Activated naive CD4-positive, alpha-beta T cell treated with anti-CD3 and anti-CD28 coated beads, Interleukin-2, amount 10 ng/mL, durations not matched to agents 7 days and 5 days (primary cell): Measurements from ENCODE around the gene UNC79.

ENCODE experiments used
- CTCF ChIA-PET: fragments of 350-600 bp; sonication (Branson Sonifier 250); formaldehyde crosslinking; loops from one replicate; lab custom pipeline; 2021; ENCODE audit warnings: antibody characterized with exemption; lab: Charles Lee
- DNase-seq: peaks from one replicate; pipeline ENCODE4 v3.0.0-alpha.2; 2020
- H3K27ac Mint-ChIP-seq: one replicate; pipeline ENCODE4 v1.8.0; 2021; ENCODE audit warnings: mild to moderate bottlenecking, moderate library complexity, mixed read lengths
- H3K27me3 Mint-ChIP-seq: one replicate; pipeline ENCODE4 v1.8.0; 2021; ENCODE audit warnings: mild to moderate bottlenecking, mixed read lengths
- H3K36me3 Mint-ChIP-seq: one replicate; pipeline ENCODE4 v1.8.0; 2021; ENCODE audit warnings: mixed read lengths
- H3K4me1 Mint-ChIP-seq: one replicate; pipeline ENCODE4 v1.8.0; 2021; ENCODE audit warnings: mixed read lengths
- H3K4me3 Mint-ChIP-seq: one replicate; pipeline ENCODE4 v1.8.0; 2021; ENCODE audit warnings: mild to moderate bottlenecking, moderate library complexity, mixed read lengths
- H3K9me3 Mint-ChIP-seq: one replicate; pipeline ENCODE4 v1.8.0; 2021; ENCODE audit warnings: mixed read lengths

Gene UNC79

GRCh38 chr14:93717668-93718320, 287.1 kb downstream of the UNC79 start:
- Mint-ChIP-seq H3K27ac (no peak overlapping the region), H3K9me3 (peaks cover 2% of the 10 kb centered on the region), H3K36me3 (no peaks in the 10 kb centered on the region), H3K27me3 (peaks cover 5% of the 10 kb centered on the region), H3K4me3 (no peak overlapping the region), H3K4me1 (no peaks in the 10 kb centered on the region)
- no peak for DNase-seq
- CTCF ChIA-PET, result no interaction called here

- Mint-ChIP-seq H3K27ac (no peak overlapping the region), H3K27me3 (no peaks in the 10 kb centered on the region), H3K4me1 (no peaks in the 10 kb centered on the region), H3K36me3 (no peaks in the 10 kb centered on the region), H3K4me3 (no peak overlapping the region), H3K9me3 (peaks cover 2% of the 10 kb centered on the region)
- no peak for DNase-seq
- CTCF ChIA-PET, result no interaction called here
These were observed 288.5 kb downstream of the UNC79 start for GRCh38 chr14:93719256-93719655.

DNA sequence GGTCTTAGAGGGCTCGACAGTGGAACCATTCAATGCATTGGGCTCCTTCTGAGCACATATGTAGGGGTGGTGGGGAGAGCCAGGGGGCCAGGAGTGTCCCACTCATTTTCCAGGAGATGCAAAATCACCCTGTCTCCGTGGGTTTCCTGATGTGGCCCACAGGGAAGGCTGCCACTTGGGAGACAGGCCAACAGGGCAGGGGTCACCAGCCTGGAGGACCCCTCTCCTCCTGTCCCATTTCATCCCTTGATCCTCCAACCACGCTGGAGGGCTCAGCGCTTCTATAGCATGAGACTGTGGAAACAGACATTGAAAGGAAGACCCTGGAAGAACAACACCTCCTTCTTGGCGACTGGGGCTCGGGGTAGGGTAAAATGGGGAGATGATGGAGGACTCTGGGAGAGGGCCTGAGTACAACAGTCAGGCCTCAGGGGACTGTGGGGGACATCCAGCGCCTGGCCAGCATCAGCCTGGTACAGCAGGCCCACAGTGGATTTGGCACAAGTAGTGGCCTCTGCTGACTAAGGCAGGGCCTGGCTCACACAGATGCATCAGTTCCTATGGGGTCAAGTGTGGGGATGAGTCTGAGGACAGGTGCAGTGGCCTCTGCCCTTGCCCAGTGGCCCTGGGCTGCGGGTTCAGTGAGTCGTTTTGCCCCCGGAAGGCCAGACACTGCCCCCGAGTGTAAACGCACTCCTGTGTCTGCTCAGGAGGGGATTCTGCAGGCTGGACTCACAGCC, 289.5 kb downstream of the UNC79 start:
- no peak overlapping the region for H3K27ac Mint-ChIP-seq
- CTCF ChIA-PET, result no interaction called here
- no peaks in the 10 kb centered on the region for H3K27me3 Mint-ChIP-seq
- DNase-seq, result no peak
- H3K9me3 Mint-ChIP-seq, result peaks cover 2% of the 10 kb centered on the region
- no peaks in the 10 kb centered on the region for H3K4me1 Mint-ChIP-seq
- no peak overlapping the region for H3K4me3 Mint-ChIP-seq
- no peaks in the 10 kb centered on the region for H3K36me3 Mint-ChIP-seq

DNA sequence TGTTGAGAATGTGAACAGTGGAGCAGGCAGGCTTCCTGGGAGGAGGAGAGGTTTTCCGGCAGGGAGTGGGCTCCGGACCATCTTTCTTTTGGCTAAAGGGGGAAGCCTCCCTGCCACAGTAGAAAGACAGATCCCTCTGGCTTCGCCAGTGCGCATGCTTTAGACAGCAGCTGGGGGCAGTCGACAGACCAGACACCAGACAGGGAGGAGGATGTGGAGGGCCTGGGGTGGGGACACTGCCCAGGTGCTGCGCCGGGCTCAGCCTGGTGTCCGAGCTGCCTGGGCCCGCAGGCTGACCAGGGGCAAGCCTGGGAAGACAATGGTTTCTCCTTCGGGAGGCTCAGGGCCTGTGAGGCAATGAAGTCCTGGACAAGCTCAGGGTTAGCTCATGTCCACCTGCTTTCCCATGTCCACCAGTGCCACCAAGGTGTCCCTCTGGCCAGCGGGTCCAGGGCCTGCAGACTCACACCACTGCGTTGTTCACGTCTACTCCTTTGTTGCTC, 290.3 kb downstream of the UNC79 start:
- Mint-ChIP-seq H3K27ac (no peak overlapping the region), H3K27me3 (no peaks in the 10 kb centered on the region), H3K36me3 (no peaks in the 10 kb centered on the region), H3K4me1 (no peaks in the 10 kb centered on the region), H3K9me3 (peaks cover 2% of the 10 kb centered on the region), H3K4me3 (no peak overlapping the region)
- CTCF ChIA-PET, result no interaction called here
- DNase-seq, result no peak

- CTCF ChIA-PET, result no interaction called here
- no peak overlapping the region for H3K4me3 Mint-ChIP-seq
- H3K27ac Mint-ChIP-seq, result no peak overlapping the region
- H3K36me3 Mint-ChIP-seq, result no peaks in the 10 kb centered on the region
- no peak for DNase-seq
- no peaks in the 10 kb centered on the region for H3K4me1 Mint-ChIP-seq
- H3K9me3 Mint-ChIP-seq, result peaks cover 2% of the 10 kb centered on the region
- H3K27me3 Mint-ChIP-seq, result no peaks in the 10 kb centered on the region
These were observed 292.3 kb downstream of the UNC79 start for GRCh38 chr14:93723001-93723400.

DNA sequence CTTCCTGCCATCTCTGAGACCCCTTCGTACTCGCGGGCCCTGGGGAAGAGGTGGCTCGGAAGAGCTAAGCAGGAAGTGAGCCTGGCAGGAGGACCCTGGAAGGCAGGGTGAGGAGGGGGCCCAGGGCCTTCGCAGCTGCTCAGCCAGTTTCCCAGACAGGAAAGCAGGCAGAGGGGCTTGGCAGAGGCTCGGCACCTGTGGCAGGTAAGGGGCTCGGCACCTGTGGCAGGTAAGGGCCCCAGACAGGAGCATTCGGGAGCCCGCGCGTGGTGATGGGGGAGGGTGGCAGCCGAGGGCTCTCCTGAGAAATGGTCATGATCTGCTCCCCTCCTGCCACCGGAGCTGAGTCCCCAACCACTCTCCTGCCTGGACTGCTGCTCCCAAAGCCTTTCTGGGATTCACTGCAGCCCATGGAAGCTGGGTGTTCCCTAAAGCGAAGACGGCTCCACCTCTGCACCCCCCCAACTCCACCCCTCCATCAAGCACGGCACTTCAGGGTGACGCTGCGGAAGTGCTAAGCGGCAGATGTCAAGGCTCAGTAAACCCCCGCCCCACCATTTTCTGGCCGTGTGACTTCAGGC, 294.4 kb downstream of the UNC79 start:
- H3K4me3 Mint-ChIP-seq, result no peak overlapping the region
- peaks cover 4% of the 10 kb centered on the region for H3K27me3 Mint-ChIP-seq
- DNase-seq, result no peak
- H3K27ac Mint-ChIP-seq, result no peak overlapping the region
- no peaks in the 10 kb centered on the region for H3K36me3 Mint-ChIP-seq
- CTCF ChIA-PET, result no interaction called here
- no peaks in the 10 kb centered on the region for H3K4me1 Mint-ChIP-seq
- H3K9me3 Mint-ChIP-seq, result peaks cover 2% of the 10 kb centered on the region

DNA sequence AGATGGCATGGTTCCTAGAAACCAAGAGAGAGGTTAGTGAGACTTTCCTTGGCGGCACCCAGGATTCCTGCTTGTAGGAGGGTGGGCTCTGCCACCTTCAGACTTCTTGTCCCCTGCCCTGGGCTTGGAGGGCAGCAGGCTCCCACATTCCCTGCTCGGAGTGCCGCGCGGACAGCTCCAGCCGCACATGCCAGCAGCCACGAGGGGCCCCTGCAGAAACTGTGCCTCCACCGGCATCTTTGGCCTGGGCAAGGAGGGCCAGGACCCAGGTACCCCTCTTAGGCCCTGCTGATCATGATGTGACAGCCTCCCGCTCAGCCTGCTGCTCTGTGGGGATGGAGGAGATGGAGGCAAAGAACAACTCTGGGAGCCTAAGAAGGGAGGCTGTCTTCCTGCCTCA, 295.3 kb downstream of the UNC79 start:
- peaks cover 2% of the 10 kb centered on the region for H3K9me3 Mint-ChIP-seq
- no peaks in the 10 kb centered on the region for H3K36me3 Mint-ChIP-seq
- no peak overlapping the region for H3K27ac Mint-ChIP-seq
- H3K4me1 Mint-ChIP-seq, result no peaks in the 10 kb centered on the region
- no peak for DNase-seq
- no peak overlapping the region for H3K4me3 Mint-ChIP-seq
- peaks cover 4% of the 10 kb centered on the region for H3K27me3 Mint-ChIP-seq
- CTCF ChIA-PET, result no interaction called here

DNA sequence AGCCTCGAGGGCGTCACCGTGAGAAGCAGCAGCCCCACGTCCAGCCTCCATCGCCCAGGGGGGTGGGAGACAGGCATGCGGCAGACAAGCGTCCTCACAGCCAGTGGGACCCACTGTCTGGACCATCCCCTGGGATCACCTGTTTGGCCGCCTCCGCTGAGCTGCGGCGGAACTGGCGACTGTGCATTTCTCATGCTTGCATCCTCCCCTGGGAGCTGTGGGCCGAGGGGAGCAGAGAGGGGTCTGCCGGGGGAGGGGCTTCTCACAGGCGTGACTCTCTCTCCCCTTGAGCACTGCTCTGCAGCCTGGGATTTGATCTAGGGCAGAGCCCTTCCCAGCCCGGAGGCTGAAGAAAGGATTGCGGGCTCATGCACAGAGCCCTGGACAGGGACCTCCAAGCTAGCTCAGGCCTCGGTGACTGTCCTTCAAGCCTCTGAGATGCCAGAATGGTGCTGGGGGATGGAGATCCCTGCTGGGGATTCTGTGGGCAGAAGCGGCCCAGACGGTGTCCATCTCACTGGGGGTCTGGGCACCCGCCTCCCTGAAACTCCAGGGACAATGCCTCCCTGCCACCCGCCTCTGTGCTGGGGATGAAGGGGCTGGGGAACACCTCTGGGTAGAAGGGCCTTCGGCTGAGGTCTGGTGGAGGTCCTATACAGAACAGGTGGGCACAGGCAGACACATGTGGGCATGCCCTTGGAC, 296.5 kb downstream of the UNC79 start:
- no peaks in the 10 kb centered on the region for H3K9me3 Mint-ChIP-seq
- H3K27me3 Mint-ChIP-seq, result peaks cover 4% of the 10 kb centered on the region
- H3K27ac Mint-ChIP-seq, result no peak overlapping the region
- CTCF ChIA-PET, result no interaction called here
- H3K4me3 Mint-ChIP-seq, result no peak overlapping the region
- DNase-seq, result no peak
- H3K4me1 Mint-ChIP-seq, result no peaks in the 10 kb centered on the region
- no peaks in the 10 kb centered on the region for H3K36me3 Mint-ChIP-seq

DNA sequence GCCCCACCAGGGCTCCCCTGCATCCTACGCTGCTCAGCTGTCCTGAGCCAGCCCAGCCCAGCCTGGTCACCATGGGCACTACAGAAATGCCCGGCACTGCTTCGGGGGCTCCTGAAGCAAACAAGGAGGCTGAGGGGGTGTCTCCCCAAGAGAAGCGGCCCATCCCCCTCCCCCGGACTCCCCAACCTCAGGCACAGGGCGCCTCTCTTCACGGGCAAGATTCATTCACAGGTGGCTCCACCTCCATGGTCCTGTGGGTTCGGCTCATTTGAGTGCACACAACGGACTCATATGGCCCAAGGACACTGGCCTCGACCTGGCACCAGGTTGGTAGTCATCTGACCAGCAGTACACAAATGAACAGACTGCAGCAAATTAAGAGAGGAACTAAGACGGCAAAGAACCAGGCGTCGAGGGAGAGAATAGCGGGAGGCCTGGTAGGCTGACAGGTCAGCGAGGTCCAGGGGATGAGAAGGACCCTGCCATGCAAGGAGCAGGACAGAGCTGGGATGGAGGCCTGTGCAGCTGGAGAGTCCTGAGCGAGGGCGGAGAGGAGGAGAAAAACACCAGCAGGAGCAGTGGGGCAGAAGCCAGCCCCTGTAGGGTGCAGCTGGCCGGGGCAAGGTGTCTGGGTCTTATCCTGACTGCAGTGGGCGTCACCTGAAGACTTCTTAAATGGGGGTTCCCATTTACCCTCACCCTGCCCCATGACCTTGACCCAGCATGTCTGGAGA, 297.3 kb downstream of the UNC79 start:
- no peaks in the 10 kb centered on the region for H3K9me3 Mint-ChIP-seq
- DNase-seq, result no peak
- H3K4me1 Mint-ChIP-seq, result no peaks in the 10 kb centered on the region
- H3K27ac Mint-ChIP-seq, result no peak overlapping the region
- CTCF ChIA-PET, result no interaction called here
- peaks cover 8% of the 10 kb centered on the region for H3K27me3 Mint-ChIP-seq
- no peaks in the 10 kb centered on the region for H3K36me3 Mint-ChIP-seq
- H3K4me3 Mint-ChIP-seq, result no peak overlapping the region

- no peak for DNase-seq
- Mint-ChIP-seq H3K27me3 (peaks cover 8% of the 10 kb centered on the region), H3K36me3 (no peaks in the 10 kb centered on the region), H3K4me1 (no peaks in the 10 kb centered on the region), H3K27ac (no peak overlapping the region), H3K4me3 (no peak overlapping the region), H3K9me3 (no peaks in the 10 kb centered on the region)
- CTCF ChIA-PET, result no interaction called here
These were observed 297.9 kb downstream of the UNC79 start for GRCh38 chr14:93728651-93729016.

GRCh38 chr14:93729993-93730392, 299.3 kb downstream of the UNC79 start:
- CTCF ChIA-PET, result no interaction called here
- no peak overlapping the region for H3K27ac Mint-ChIP-seq

DNA sequence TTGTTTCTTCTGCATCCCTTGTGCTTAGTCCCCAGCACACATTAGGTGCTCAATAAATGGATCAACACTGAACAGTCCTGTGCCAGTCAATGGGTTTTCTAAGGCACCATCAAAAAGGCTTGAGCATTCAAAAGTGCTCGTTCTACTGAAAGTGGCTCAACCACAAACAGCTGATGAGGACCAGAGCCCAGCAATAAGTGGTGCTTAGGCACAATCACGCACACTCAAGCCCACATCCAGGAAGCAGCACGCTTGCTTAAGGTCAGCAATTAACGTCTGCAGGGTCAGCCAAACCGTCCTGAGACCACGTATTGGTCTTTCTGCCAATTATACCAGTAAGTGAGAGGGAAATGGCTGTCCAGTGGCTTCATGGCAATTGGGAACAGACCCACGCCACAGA, 301.0 kb downstream of the UNC79 start:
- H3K27ac Mint-ChIP-seq, result no peak overlapping the region
- no peaks in the 10 kb centered on the region for H3K36me3 Mint-ChIP-seq
- no peak for DNase-seq
- CTCF ChIA-PET, result no interaction called here
- no peaks in the 10 kb centered on the region for H3K9me3 Mint-ChIP-seq
- no peak overlapping the region for H3K4me3 Mint-ChIP-seq
- peaks cover 12% of the 10 kb centered on the region for H3K27me3 Mint-ChIP-seq
- no peaks in the 10 kb centered on the region for H3K4me1 Mint-ChIP-seq

More at GRCh38 chr14:93729993-93730392, 299.3 kb downstream of the UNC79 start:
- Mint-ChIP-seq H3K4me1 (no peaks in the 10 kb centered on the region), H3K9me3 (no peaks in the 10 kb centered on the region), H3K36me3 (no peaks in the 10 kb centered on the region), H3K4me3 (no peak overlapping the region), H3K27me3 (peaks cover 8% of the 10 kb centered on the region)
- DNase-seq, result no peak

DNA sequence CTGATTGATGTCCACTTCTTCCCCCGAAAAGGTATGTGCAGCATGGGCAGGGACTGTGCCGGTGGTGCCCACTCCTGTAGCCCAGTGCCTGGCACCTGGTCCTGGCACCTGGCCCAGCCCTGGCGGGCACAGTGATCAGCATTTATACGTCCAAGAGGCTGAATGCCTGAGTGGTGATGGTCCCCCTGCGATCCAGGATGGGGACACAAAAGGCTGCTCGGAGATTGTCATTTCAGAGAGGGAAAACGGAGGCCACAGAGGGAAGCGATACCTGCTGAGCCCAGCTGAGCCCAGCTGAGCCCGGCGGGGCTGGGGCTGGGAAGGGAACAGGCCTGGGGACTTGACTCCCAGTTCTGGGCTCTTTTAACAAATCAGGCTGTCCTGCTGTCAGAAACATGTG, 301.8 kb downstream of the UNC79 start:
- Mint-ChIP-seq H3K9me3 (no peaks in the 10 kb centered on the region), H3K36me3 (no peaks in the 10 kb centered on the region), H3K27me3 (peaks cover 12% of the 10 kb centered on the region), H3K4me3 (no peak overlapping the region), H3K4me1 (no peaks in the 10 kb centered on the region), H3K27ac (no peak overlapping the region)
- DNase-seq, result no peak
- CTCF ChIA-PET, result no interaction called here

DNA sequence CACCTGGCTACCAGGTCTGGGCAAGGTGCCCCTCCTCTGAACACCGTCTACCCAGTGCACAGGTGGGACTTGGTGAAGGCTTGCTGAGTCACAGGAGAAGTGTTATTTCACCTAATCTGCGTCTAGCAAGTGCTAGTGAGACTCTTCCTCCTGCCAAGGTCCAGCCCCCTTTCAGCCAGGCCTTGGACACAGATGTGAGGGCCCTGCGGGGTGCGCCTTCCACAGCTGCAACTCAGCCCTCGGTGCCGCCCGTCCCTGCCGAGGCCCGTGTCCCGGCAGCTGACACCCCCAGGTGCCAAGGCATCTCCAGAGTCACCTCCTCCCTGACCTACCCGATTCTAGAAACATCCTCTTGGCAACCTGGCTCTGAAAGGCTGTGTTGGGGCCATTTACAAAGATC, 302.5 kb downstream of the UNC79 start:
- Mint-ChIP-seq H3K27ac (no peak overlapping the region), H3K27me3 (peaks cover 15% of the 10 kb centered on the region), H3K9me3 (no peaks in the 10 kb centered on the region), H3K4me1 (no peaks in the 10 kb centered on the region), H3K36me3 (no peaks in the 10 kb centered on the region), H3K4me3 (no peak overlapping the region)
- no peak for DNase-seq
- CTCF ChIA-PET, result no interaction called here
